COLO829 (cell line): ENCODE data around the gene MED17.
"Not testable (repeated sequence)": the region's sequence is repeated elsewhere in the genome, so short reads cannot be mapped to it uniquely, and the experiment has no call there.

Experiments
- DNase-seq: peaks from one replicate; pipeline ENCODE4 v3.0.0; 2012; ENCODE audit warnings: low spot score

MED17 gene

DNA sequence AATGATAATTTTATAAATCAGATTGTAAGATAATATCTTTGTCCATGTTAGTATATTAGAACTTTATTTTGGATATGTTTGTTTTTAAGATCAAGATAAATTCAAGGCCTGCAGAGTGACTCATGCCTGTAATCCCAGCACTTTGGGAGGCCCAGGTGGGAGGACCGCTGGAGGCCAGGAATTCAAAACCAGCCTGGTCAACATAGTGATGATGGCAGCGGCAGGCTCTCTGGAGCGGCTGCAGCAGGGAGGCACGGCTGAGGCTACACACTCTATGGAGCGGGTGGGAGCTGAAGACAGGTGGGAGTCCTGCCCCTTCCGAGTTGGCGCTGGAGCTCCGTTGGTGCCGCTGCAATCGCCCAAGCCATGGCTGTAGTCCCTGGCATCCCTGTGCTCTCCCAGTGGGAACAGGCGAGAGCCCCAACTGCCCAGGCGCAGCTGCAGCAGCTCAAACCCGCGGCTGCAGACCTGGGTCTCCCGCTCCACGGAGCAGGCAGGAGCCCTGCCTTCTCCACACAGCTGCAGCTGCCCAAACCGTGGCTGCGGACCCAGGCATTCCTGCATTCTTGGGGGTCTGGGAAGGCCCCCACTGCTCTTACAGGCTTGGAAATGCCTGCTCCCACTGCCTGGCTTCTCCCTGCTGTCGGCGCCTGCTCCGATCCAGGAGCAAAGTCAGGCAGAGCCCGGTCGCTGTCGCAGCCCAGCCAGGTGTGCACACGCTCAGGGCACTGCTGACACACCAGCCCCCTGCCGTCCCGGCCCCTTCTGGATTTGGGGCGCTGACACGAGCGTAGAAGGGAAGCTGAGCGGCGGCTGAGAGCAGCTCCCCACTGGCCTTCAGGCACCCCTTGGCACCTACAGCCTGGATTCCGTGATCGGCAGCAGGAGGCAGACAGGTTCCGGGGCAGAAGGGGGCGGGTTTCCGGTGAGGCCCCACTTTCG lies 25.9 kb upstream of the MED17 start:
- no peak for DNase-seq

DNA sequence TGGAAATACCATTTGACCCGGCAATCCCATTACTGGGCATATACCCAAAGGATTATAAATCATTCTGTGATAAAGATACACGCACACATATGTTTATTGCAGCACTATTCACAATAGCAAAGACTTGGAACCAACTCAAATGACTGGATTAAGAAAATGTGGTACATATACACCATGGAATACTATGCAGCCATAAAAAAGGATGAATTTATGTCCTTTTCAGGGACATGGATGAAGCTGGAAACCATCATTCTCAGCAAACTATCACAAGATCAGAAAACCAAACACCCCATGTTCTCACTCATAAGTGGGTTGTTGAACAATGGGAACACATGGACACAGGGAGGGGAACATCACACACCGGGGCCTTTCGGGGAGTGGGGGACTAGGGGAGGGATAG lies 25.0 kb upstream of the MED17 start:
- not testable (repeated sequence) for DNase-seq

DNA sequence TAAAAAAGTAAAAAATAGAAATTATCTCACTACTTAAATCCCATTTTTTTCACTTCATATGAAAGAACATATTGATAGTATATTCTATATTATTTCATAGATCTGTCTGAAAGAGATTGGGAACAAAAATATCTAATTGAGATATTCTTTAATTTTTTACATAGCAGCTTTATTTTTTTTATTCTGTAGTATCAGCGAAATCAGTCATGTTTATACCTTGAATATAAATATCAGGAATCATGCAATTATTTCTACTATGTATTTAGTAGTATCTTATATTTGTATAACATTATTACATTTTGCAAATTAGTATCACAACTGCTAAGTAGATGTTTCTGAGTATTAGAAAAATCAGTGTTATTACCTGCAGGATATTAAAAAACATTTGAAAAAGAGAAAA lies 22.2 kb upstream of the MED17 start:
- no peak for DNase-seq

DNA sequence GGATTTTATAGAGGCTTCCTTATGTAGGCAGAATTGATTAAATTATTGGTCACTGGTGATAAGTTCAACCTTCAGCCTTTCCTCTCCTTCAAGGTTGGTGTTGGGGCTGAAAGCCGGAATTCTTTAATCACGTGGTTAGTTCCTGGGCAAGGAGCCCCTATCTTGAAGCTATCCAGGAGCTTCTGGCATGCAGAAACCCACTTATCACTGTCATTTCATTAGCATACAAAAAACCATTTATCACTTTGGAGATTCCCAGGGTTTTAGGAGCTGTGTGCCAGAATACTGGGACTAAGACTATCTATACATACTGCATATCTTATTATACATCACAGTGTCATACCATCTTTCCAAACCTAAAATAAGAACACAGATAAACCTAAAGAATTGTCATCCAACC lies 18.5 kb upstream of the MED17 start:
- DNase-seq = no peak

DNA sequence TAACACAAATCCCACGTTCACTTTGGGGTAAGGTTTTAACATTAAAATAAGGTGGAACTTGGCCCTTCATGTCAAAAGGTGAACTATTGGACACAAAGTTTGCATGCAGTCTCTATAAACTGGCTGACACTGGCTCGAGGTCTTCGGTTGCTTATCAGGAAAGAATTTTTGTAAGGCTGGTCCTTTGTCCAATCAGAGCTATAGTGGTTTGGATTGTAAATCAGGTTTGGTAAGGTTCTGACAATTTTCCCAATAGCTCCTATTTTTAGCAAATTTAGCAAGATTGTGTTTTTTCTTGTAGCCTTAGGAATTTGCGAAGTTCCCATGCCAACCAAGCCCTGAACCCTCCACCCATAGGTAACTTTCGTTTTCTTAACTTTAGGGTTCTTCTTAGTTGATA lies 17.6 kb upstream of the MED17 start:
- DNase-seq = no peak

DNA sequence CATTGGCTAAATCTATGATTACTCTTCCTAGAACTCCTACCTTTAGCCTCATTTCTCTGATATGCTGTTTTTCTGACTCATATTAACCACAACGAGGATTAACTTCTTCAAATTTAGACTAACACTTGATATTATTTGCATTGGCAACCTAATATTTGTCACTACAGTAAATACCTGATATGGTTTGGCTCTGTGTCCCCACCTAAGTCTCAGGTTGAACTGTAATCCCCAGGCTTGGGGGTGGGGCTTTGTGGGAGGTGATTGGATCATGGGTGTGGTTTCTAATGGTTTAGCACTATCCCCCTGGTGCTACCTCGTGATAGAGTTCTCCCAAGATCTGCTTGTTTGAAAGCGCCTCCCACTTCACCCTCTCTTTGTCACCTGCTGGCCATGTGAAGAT lies 17.1 kb upstream of the MED17 start:
- DNase-seq = no peak

DNA sequence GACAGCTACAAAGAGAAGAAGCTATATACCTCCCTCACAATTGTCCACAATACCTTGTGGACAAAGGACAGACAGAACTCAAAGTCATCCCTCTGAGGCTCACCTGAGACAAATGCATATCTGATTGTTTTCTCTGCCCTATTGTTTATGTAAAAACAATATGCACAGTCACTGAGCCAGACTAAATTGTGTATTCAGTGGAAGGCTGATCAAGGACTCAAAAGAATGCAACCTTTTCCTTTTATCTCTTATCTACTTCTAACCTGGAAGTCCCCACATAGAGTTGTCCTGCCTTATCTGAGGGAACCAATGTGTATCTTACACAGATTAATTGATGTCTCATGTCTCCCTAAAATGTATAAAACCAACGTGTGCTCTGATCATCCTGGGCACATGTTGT lies 13.9 kb upstream of the MED17 start:
- DNase-seq = no peak

DNA sequence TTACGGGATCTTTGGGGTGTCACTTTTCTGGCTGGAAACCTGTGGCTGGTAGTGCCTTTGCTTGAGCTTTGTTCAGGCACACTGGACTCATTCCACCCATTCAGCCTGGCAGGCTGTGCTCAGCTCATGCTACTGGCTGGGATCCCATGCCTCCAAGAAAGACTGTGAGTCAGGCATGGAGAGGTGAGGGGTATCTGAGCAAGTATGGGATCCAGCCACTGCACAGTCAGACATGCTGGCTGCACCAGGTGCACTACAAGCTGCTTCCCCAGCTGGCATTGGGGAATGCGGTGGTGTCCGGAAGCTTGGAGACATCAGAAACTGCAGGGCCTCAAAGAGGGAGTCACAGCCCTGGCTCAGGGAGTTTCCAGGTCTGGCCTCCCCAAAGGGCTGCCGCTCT lies 12.0 kb upstream of the MED17 start:
- DNase-seq = no peak

DNA sequence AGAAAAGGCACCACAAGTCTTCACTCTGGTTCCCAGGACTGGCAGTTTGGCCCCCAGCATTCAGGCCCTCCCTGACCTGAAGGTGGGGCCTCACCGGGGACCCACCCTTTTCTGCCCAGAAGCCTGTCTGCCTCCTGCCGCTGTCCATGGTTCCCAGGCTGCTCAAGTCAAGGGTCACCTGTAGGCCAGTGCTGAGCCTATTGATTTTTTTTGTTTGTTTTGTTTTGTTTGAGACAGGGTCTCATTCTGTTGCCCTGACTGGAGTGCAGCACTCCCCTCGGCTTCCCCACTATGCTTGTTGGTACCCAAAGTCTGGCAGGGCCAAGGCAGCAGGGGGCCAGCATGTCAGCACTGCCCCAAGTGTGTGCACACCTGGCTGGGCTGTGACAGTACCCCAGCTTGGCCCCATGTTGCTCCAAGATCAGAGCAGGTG lies 11.0 kb upstream of the MED17 start:
- no peak for DNase-seq

DNA sequence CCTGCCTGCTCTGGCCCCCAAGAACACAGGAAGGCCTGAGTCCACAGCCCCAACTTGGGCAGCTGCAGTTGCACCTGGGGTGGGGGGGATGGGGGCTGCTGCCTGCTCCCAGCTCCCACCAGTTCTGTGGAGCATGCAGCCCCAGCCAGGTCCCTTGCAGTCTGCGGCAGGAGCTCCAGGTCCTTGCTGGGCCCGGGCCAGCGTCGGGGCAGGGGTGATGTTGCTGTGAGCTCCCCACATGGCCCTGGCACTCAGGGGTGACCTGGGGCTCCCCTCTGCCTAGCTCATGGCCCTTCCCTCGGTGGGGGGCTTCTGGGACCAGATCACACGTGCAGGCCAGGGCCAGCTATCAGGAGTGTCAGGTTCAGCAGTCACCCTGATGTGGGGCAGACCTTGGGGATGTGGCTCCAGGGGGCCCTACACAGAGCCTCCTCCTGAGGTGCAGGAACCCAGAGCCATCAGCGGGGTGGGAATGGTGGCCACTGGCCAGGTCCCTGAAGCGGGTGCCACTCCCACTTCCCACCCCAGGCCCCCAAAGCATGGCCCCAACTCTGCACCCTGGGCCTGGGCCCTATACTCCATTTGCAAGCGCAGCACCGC lies 10.4 kb upstream of the MED17 start:
- no peak for DNase-seq

DNA sequence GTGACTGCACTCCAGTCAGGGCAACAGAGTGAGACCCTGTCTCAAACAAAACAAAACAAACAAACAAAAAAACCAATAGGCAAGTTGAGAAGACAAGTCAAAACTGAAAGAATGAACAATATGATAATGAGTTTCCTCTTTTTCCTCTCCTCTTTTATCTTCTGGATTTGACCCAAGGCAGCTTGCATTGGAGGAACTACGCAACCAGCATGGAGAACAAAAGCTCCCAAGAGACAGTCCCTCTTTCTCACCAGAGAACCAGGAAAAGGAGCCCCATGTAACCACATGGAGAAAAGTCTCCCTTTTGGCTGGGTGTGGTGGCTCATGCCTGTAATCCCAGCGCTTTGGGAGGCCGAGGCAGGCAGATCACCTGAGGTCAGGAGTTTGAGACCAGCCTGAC lies 9.5 kb upstream of the MED17 start:
- DNase-seq = not testable (repeated sequence)

DNA sequence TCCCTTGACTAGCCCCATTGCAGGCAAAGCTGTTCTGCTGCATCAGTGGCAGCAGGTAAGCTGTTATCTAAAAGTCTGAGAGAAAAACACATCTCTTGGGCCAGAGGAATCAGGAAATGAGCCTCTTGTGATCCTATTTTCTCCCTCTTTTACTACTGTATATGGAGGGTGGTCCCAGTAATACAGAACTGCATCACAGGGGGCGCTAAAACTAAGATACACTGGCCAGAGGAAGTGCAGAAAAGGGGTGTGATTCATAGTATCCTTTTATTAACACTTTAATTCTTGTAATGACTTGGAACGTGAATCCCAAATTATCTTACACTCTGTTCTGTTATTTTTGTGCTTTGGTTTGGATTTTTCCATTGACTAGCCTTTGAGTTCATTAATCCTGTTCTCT lies 8.8 kb upstream of the MED17 start:
- DNase-seq = no peak

DNA sequence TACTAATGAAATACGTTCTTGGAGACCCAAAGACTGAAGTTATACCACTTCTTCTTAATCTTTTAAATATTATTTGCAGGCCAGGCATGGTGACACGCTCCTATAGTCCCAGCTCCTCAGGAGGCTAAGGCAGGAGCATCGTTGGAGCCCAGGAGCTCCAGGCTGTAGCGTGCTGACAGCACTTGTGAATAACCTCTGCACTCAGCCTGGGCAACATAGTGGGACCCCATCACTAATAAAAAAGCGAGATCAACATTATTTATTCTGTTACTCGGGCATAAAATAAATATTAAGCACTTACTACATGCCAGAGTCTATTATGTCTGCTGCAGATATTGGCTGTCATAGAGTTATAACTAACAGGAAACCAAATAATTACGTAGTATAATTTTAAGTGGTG lies 720 bp upstream of the MED17 start:
- no peak for DNase-seq

DNA sequence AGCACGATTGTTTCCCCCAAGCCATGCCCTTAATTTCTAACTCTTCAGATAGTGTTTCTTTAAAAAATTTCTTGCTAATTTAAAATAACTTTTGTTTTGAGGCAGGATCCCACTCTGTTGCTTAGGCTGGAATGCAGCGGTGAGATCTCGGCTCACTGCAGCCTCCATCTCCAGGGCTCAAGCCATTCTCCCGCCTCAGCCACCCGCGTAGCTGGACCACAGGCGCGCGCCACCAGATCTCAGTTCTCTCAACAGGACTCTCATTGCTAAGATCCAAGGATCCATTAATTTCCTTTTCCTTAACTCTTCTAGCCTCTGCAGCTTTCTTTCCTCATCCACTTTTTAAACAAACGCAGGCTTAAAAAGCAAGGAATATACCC lies 327 bp upstream of the MED17 start:
- DNase-seq = no peak

DNA sequence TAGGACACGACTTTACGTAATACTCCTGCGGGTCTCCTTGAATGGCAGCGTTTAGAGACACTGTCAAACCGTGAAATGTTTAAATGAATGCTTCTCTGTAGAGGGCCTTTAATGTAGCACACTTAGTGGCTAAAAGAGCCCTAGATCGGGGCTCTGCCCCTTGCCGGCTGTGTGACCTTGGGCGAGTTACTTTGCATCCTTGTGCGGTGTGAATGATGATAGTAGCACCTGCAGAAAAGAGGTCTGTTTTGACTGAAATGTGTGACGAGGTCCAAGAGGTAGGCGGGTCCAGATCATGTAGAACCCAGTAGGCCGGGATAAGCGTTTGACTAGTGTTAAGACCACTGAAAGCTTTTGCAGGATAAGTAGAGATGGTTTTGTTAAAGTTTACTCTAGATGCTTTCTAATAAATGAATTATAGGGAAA lies 866 bp downstream of the MED17 start:
- DNase-seq = no peak

DNA sequence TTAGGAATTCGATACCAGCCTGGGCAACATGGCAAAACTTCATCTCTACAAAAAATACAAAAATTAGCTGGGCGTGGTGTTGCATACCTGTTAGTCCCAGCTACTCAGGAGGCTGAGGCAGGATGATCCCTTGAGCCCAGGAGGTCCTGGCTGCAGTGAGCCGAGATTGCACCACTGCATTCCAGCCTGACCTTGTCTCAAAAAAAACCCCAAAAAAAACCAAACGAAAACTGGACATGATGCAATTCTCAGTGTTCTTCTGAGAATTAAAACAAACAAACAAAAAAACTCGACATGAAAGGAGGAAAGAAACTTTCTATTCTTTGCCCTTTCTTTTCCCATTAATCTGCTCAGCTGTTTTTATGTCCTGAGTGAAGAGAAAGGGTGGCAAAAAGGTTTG lies 7.4 kb downstream of the MED17 start:
- no peak for DNase-seq

DNA sequence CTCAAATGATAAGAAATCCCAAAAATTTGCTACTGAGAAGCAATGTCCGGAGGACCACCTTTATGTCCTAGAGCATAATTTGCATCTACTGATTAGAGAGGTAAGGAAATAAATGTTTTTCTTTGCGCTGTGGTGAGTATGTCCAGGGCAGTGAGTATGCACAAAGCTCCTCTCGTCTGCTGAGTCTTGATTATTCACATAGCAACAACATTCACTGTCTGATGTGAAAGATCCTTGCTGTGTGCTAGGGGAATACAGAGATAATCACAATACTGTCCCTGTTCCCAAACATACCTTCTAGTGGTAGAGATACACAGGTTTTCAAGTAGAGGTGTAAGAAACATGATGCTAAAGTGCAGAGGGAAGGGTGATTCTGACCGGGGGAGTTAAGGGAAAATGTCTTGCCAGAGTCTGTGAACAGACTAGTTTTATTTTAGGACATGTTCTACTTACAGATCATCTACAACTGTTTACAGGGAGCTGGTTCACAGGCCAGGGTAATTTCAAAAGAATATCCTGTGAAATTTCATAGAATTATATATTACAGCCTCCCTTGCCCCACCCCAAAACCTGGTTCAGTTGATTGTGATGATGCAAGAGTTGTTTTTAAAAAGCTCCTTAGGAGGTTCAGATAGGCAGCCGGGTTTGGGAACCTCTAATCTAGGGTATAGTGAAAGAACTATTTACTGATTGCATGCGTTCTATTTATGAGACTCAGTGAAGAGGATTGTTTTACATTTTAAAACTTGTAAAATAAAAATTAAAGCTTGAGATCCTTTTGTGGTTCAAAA lies 12.6 kb downstream of the MED17 start:
- DNase-seq = no peak

DNA sequence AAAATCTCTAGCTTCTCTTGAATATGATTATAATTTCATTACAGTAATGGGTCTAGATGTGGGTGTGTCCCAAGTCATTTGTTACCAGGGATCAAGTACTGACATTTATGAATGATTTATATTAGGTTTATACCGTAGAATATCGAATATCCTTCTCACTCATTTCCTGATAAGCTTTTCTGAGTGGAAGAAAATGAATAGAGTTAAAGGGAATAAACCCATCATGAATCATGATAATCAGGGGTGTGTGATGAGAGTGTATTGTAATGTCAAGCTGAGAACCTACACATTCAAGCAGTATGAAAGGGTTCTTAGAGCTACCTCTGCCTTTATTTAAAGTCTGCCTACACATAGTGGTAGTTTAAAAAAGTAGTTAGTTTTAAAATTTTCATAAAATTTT lies 17.3 kb downstream of the MED17 start:
- DNase-seq = no peak

DNA sequence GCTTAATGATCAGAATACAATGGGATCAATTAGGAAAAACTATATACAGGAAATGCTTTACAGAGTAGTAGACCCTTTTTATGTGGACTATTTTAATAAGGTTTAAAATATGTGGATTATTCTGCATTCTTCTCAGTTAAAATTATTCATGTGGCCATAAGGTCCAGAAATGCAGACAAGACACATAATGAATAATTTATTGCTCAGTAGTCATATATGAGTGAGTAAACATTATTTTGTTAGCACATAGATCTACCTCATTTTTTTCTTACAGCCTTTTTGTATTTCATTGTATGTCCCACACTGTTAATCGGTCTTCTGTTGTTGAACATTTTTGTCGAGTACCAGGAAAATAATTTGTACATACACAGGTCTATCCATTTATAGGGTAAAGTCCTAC lies 20.8 kb downstream of the MED17 start:
- no peak for DNase-seq

DNA sequence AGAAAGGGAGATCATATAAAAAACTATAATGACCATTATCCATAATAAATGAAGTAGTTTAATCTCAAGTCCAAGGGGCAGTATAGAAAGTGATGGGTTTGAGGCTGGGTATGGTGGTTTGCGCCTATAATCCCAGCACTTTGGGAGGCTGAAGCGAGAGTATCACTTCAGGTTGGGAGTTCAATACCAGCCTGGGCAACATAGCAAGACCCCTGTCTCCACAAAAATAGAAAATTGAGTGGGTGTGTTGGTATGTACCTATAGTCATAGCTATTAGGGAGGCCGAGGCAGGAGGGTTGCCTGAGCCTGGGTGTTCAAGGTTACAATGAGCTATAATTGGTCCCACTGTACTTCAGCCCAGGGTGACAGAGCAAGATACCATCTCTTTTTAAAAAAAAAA lies 23.9 kb downstream of the MED17 start:
- DNase-seq = no peak

DNA sequence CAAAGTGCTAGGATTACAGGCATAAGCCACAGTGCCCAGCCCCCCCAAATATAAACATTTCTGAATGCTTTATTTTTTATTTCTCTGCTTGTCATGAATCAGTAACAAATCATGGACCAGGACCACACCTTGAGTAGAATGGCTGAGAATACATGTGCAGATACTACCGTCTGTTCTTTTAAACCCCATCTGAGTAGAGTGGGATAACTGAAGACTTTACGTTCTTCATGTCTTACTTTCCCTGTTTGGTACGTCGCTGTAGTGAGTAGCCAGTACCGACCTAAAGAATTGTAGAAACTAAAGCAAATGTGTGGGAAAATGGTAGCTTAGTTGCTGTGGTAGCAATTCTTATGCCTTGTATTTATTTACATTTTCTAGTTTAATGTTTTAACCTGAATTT lies 29.9 kb downstream of the MED17 start:
- no peak for DNase-seq

DNA sequence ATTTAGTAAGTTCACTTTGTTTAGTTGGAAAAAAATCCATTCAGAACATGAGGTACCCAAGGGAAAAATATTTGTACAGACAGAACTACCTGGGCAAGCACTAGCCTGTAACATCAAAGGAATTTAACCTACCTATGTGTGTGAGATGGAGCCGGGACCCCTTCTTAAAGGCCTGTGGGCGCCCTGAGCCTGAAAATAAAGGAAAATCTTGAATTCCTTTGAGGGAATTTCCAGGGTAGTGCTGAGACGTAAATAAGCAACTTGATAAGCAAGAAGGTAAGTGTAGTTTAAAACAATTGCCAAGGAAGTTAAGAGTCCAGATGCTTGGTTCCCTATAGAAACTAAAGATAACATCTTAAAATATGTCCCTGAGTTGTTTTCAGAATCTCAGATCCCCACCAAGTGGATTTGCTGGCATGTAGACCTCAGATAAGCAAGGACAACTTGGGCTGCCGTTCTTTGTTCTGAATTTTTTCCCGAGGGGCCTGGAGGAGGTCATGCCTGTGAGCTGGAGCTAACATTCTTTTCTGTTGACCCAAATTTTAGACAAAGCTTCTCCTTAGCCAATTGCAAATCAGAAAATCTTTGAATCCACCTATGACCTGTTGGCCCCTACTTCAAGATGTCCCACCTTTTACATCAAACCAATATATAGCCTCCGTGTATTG lies 31.0 kb downstream of the MED17 start:
- no peak for DNase-seq
